Gastrocnemius medialis (tissue), 4 donors: Measurements from ENCODE around the gene NRN1.

Experiments used
- POLR2A ChIP-seq, 2 donors: fragments of 450-650 bp; IDR thresholded peaks; one replicate each; pipeline ENCODE4 v1.6.1; 2017; ENCODE audit warnings: antibody characterized with exemption in 2 of 2, mild to moderate bottlenecking in 2 of 2, moderate library complexity in 2 of 2
- TF ChIP-seq, protein P1 (sequence below), 5 experiments: fragments of 450-650 bp in 3 of 5; fragments of 200-600 bp in 2 of 5; sonication (generic) in 2 of 5; IDR thresholded peaks in 4 of 5; conservative IDR thresholded peaks in 1 of 5; 1 replicate in 4 of 5; 2 replicates in 1 of 5; pipeline ENCODE4 v1.5.1; 2016 to 2019; ENCODE audit warnings: antibody characterized with exemption in 5 of 5, mild to moderate bottlenecking in 3 of 5, moderate library complexity in 3 of 5

DNA sequence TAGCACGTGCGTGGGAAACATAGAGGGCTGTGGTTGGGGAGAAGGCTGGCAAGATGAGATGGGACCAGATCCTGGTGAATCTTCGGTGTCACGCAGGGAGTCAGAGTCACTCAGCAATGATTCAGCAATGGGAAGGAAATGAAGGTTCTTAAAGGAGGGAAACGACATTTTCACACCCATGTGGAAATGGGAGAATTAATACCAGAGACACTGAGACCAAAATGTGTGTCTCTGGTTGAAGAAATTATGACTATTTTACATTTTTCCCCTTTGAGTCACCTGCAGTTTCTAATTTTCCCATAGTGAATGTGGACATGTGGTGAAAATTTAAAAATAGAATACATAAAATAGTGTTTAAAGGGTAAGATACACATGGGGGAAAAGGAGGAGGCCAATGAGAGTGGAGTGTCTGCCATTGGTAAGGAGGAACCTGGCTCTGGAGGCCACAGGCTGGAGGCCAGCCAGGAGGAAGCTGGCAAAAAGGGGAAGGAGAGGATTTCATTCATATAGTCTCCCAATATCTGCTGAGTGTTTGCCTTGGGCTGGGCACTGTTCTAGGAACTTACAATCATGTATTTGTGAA, 17.5 kb downstream of the NRN1 start:
- TF ChIP-seq POLR2A (IDR thresholded peaks at IDR 0.05), result no peak
- TF ChIP-seq, protein P1, sequence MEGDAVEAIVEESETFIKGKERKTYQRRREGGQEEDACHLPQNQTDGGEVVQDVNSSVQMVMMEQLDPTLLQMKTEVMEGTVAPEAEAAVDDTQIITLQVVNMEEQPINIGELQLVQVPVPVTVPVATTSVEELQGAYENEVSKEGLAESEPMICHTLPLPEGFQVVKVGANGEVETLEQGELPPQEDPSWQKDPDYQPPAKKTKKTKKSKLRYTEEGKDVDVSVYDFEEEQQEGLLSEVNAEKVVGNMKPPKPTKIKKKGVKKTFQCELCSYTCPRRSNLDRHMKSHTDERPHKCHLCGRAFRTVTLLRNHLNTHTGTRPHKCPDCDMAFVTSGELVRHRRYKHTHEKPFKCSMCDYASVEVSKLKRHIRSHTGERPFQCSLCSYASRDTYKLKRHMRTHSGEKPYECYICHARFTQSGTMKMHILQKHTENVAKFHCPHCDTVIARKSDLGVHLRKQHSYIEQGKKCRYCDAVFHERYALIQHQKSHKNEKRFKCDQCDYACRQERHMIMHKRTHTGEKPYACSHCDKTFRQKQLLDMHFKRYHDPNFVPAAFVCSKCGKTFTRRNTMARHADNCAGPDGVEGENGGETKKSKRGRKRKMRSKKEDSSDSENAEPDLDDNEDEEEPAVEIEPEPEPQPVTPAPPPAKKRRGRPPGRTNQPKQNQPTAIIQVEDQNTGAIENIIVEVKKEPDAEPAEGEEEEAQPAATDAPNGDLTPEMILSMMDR (IDR thresholded peaks at IDR 0.05 in 4 of 5, conservative IDR thresholded peaks at IDR 0.05 in 1 of 5), result no peak
